Nephron (organoid): ENCODE results near the gene HIVEP1.

Experiments
- H3K27ac Mint-ChIP-seq, 3 experiments: 2 replicates each; pipeline ENCODE4 v1.8.0; 2020; ENCODE audit warnings: mixed read lengths in 3 of 3, mild to moderate bottlenecking in 2 of 3, moderate library complexity in 1 of 3
- H3K27me3 Mint-ChIP-seq: 2 replicates; pipeline ENCODE4 v1.8.0; 2021; ENCODE audit warnings: low read depth, mild to moderate bottlenecking, moderate library complexity, mixed read lengths
- H3K36me3 Mint-ChIP-seq: 2 replicates; pipeline ENCODE4 v1.8.0; 2020; ENCODE audit warnings: low read depth, mixed read lengths
- H3K4me1 Mint-ChIP-seq: 2 replicates; pipeline ENCODE4 v1.8.0; 2020; ENCODE audit warnings: mixed read lengths
- H3K4me3 Mint-ChIP-seq, 3 experiments: 2 replicates each; pipeline ENCODE4 v1.8.0; 2020; ENCODE audit warnings: mild to moderate bottlenecking in 3 of 3, mixed read lengths in 3 of 3, moderate library complexity in 2 of 3
- H3K9me3 Mint-ChIP-seq: 2 replicates; pipeline ENCODE4 v1.8.0; 2020; ENCODE audit warnings: mixed read lengths
- CTCF ChIP-seq, 3 experiments: fragments of 200-600 bp; sonication (generic); IDR thresholded peaks; one replicate each; pipeline ENCODE4 v1.5.0; 2021; ENCODE audit warnings: antibody characterized with exemption in 3 of 3; ENCODE audit not compliant: unreplicated experiment in 3 of 3

HIVEP1 gene

DNA sequence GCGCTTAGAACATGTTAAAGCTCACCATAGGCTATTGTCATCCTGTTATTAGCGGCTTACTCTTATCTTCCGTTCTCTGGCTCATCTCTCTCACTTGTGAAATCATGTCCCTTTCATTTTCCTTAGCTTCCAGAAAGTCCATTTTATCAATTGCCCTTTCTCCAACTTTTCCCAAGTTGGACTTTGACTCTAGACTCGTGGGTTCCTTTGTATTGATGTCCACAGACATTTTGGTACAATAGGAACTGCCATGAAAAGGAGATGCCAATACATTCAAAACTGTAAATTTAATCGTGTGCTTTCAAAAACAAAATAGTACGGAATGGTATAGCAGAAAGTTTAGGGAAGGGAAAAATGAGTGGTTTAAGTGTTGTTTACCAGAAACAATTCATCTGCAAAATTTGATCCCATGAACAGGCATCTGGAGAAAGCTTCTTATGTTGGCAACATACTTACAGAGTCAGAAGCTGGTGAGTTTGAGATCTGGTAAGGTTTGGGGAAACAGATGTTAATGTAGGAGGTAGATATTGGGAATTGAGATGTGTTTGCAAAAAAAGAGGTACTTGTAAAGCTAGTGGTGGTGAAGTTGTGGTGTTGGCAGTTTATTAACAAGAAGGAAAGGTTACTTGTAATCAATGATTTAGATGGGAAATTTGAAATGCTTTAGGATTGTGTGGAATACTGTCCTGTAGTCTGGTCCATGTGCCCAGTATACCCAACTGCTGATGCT lies 10.2 kb upstream of the HIVEP1 start:
- Mint-ChIP-seq H3K27ac (peak overlapping the region in 2 of 3 experiments; percentile 0 to 4), H3K4me1 (peaks cover 43% of the 10 kb centered on the region), H3K27me3 (peaks cover 3% of the 10 kb centered on the region), H3K4me3 (no peak overlapping the region), H3K36me3 (no peaks in the 10 kb centered on the region), H3K9me3 (no peaks in the 10 kb centered on the region)
- no peak for TF ChIP-seq CTCF (IDR thresholded peaks at IDR 0.05; ENCODE audit: unreplicated experiment in 3 of 3)

DNA sequence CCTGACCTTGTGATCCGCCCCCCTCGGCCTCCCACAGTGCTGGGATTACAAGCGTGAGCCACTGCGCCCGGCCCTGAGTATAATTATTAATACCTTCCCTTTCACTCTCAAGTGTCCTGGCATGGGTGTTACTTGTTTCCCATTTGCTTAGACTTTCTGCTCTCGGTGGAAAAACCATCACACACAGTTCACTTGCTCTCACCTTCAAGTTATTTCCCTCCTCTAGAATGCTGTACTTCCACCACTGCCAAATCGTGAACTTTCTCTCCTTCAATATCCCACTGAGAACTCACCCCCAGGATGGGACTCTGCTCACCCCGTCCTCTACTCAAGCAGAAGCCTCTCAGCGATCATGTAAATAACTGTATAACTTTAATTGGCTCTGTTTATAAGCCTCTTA lies 4.6 kb upstream of the HIVEP1 start:
- TF ChIP-seq CTCF (IDR thresholded peaks at IDR 0.05; ENCODE audit: unreplicated experiment in 3 of 3), result no peak
- Mint-ChIP-seq H3K27ac (peak overlapping the region; percentile 99 to 100 (median 100)), H3K27me3 (no peaks in the 10 kb centered on the region), H3K4me1 (peaks cover 41% of the 10 kb centered on the region), H3K4me3 (peak overlapping the region; percentile 94 to 98 (median 98)), H3K36me3 (no peaks in the 10 kb centered on the region), H3K9me3 (no peaks in the 10 kb centered on the region)

- no peaks in the 10 kb centered on the region for H3K27me3 Mint-ChIP-seq
- no peak for TF ChIP-seq CTCF (IDR thresholded peaks at IDR 0.05; ENCODE audit: unreplicated experiment in 3 of 3)
- no peaks in the 10 kb centered on the region for H3K9me3 Mint-ChIP-seq
- H3K27ac Mint-ChIP-seq, result peak overlapping the region; percentile 99 to 100 (median 100)
- H3K4me1 Mint-ChIP-seq, result peaks cover 41% of the 10 kb centered on the region
- H3K4me3 Mint-ChIP-seq, result peak overlapping the region; percentile 94 to 98 (median 98)
- no peaks in the 10 kb centered on the region for H3K36me3 Mint-ChIP-seq
These were observed 4.2 kb upstream of the HIVEP1 start for GRCh38 chr6:12007887-12008286.

- Mint-ChIP-seq H3K27ac (peak overlapping the region; percentile 99 to 100 (median 100)), H3K36me3 (no peaks in the 10 kb centered on the region), H3K4me3 (peak overlapping the region; percentile 94 to 98 (median 98)), H3K4me1 (peaks cover 41% of the 10 kb centered on the region), H3K9me3 (no peaks in the 10 kb centered on the region), H3K27me3 (no peaks in the 10 kb centered on the region)
- no peak for TF ChIP-seq CTCF (IDR thresholded peaks at IDR 0.05; ENCODE audit: unreplicated experiment in 3 of 3)
These were observed 3.5 kb upstream of the HIVEP1 start for GRCh38 chr6:12008366-12009179.

DNA sequence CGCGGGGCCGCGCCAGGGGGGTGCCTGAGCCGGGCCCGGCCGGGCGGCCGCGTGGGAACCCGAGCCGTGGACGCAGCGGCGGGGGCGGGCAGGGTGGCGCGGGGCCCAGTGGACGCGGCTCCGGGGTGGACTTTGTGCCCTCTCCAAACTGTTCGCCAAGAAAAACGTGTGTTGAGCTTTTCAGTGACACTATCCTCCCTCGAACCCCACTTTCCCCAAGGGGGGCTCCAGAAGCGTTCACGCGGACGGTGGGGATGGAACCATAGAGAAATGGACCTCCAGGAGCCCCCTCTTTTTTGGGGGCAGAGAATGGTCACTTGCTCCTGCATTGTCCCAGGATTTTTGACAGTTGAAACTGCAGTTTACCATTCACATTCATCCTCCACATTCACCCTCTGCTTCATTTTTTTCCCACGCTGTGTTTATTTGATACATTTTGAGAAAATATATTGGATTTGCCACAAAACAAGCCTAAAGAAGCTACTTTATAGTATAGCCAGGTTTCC lies 2.9 kb upstream of the HIVEP1 start:
- Mint-ChIP-seq H3K4me1 (peaks cover 37% of the 10 kb centered on the region), H3K27ac (peak overlapping the region; percentile 95 to 100 (median 99)), H3K36me3 (no peaks in the 10 kb centered on the region), H3K4me3 (peak overlapping the region; percentile 87 to 94 (median 93)), H3K9me3 (no peaks in the 10 kb centered on the region), H3K27me3 (no peaks in the 10 kb centered on the region)
- TF ChIP-seq CTCF (IDR thresholded peaks at IDR 0.05; ENCODE audit: unreplicated experiment in 3 of 3), result no peak
